GM04504 (cell line): ENCODE results near the gene DCTD.
"Not testable (repeated sequence)": the region's sequence is repeated elsewhere in the genome, so short reads cannot be mapped to it uniquely, and the experiment has no call there.

Experiments used
- DNase-seq: peaks from one replicate; pipeline ENCODE4 v3.0.0-alpha.2; 2012; ENCODE audit warnings: low read depth

DCTD gene

GRCh38 chr4:182920676-182921075 lies 3.5 kb upstream of the DCTD start:
- no peak for DNase-seq

- DNase-seq, result no peak
Observed at GRCh38 chr4:182918791-182919302, 1.7 kb upstream of the DCTD start.

- no peak for DNase-seq
Observed at GRCh38 chr4:182918044-182918607, 940 bp upstream of the DCTD start.

GRCh38 chr4:182916483-182917181 lies 554 bp downstream of the DCTD start:
- DNase-seq, result peak; percentile 56

GRCh38 chr4:182914357-182914756 lies 2.8 kb downstream of the DCTD start:
- no peak for DNase-seq

GRCh38 chr4:182913621-182914020 lies 3.6 kb downstream of the DCTD start:
- no peak for DNase-seq

GRCh38 chr4:182913036-182913435 lies 4.2 kb downstream of the DCTD start:
- no peak for DNase-seq

- DNase-seq, result no peak
Observed at GRCh38 chr4:182908124-182908523, 9.1 kb downstream of the DCTD start.

GRCh38 chr4:182907396-182907795 lies 9.8 kb downstream of the DCTD start:
- no peak for DNase-seq

- no peak for DNase-seq
Observed at GRCh38 chr4:182906786-182907185, 10.4 kb downstream of the DCTD start.

GRCh38 chr4:182905038-182905437 lies 12.1 kb downstream of the DCTD start:
- DNase-seq, result no peak

GRCh38 chr4:182904211-182904761 lies 12.9 kb downstream of the DCTD start:
- no peak for DNase-seq

GRCh38 chr4:182903013-182903412 lies 14.2 kb downstream of the DCTD start:
- DNase-seq, result no peak

- no peak for DNase-seq
Observed at GRCh38 chr4:182901337-182901736, 15.8 kb downstream of the DCTD start.

- not testable (repeated sequence) for DNase-seq
Observed at GRCh38 chr4:182900021-182900420, 17.2 kb downstream of the DCTD start.

GRCh38 chr4:182898479-182898799 lies 18.7 kb downstream of the DCTD start:
- no peak for DNase-seq

- no peak for DNase-seq
Observed at GRCh38 chr4:182897601-182898478, 19.3 kb downstream of the DCTD start.

GRCh38 chr4:182896421-182896820 lies 20.8 kb downstream of the DCTD start:
- DNase-seq, result no peak

GRCh38 chr4:182895791-182896292 lies 21.3 kb downstream of the DCTD start:
- DNase-seq, result no peak

GRCh38 chr4:182894681-182895275 lies 22.4 kb downstream of the DCTD start:
- no peak for DNase-seq

- no peak for DNase-seq
Observed at GRCh38 chr4:182893474-182894080, 23.6 kb downstream of the DCTD start.

- no peak for DNase-seq
Observed at GRCh38 chr4:182893047-182893446, 24.1 kb downstream of the DCTD start.
